NOMO-1 treated with DMSO at 0.1 percent for 48 hours (cell line): ENCODE results near the gene USP43.

Source experiments
- DNase-seq: peaks from one replicate; lab custom pipeline; 2025; ENCODE audit not compliant: unreplicated experiment; lab: John Stamatoyannopoulos, UW

USP43 gene

DNA sequence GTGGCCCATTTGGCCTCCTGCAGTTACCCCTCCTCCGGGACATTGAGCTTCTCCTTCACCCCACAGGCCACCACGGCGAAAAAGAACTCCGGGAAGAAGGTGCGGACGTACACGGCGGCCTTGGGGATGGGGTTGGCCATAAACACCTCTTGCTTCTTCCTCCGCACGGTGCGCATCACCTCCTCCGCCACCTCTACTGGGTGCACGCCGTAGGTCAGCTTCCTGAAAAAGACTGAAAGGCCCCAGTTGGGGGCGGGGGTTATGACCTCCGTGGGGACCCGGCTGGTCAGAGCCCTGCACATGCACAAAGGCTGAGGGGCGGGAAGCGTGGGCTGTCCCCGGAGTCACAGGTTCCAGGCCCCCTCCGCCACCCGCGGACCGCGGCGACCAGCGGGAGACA lies 126.1 kb downstream of the USP43 start:
- no peak for DNase-seq

GRCh38 chr17:9772658-9773057 lies 127.3 kb downstream of the USP43 start:
- DNase-seq, result no peak

DNA sequence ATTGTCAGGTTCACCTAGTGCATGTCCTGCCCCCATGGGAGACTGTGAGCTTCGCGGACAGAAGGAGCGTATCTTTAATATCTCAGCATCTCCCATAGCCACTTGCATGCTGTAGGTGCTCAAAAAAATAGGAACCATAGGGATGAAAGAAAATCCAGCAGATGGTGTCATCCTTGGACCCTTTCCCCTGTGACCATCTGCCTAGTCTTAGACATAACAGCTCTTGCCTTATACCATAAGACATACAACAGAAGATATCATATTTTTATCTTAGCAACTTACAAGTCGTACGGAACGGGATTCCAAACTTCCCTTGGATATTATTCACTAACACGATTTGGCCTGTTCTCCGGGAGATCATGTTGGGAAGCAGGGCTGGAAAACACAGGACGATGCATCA lies 131.6 kb downstream of the USP43 start:
- DNase-seq, result no peak
